ENCODE measurements around the gene ZNF337. TPM values are rescaled to one million over a fixed set of nuclear protein-coding genes. Genes with fewer than 3 reads are reported as not detected.
"Not testable (repeated sequence)": the region's sequence is repeated elsewhere in the genome, so short reads cannot be mapped to it uniquely, and the experiment has no call there.

The ZNF337 gene
- total RNA-seq, 2 donors from 2014 or later, result 7.3 to 9.1 TPM

DNA sequence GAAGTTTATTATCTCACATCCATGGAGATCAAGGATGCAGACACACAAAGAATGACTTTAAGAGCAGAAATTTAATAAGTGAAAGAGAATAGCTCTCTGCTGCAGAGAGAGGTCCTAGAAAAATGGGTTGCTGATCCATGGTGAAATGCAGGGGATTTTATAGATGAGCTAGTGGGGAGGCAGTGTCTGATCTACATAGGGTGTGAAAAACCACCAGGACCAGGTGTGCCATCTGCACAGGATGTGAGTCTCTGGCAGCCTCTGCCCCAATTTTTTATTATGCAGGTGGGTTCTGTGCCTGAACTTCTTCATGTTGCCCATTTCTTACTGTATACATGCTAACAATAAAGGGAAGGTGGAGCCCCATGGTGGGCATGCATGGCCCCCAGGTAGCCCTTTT lies 52.9 kb downstream of the ZNF337 start:
- intact Hi-C loops (cut with DNase I), result no loop called here
- ATAC-seq, result no peak

DNA sequence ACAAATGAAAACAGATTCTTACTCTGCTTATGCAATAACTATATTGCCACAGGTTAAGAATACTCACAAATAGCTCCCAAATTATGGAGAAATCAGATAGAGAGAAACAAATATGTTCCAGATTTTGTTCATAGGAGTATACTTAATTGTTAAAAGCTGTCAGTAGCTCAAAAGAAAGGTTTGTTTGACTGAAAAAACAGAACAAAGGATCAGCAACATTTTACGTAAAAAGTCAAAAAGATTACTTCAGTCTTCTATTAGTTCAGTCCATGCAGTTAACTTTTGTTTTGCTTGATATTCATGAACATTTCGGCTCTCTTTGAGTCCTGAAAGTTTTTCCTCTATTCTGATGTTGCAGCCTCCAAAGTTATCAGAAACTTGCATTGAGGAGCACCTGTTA lies 59.4 kb downstream of the ZNF337 start:
- no peak for DNase-seq
- ATAC-seq, result no peak
- intact Hi-C loops (cut with DNase I), result no loop called here

More for the DNA sequence above, 52.9 kb downstream of the ZNF337 start:
- DNase-seq, result no peak

DNA sequence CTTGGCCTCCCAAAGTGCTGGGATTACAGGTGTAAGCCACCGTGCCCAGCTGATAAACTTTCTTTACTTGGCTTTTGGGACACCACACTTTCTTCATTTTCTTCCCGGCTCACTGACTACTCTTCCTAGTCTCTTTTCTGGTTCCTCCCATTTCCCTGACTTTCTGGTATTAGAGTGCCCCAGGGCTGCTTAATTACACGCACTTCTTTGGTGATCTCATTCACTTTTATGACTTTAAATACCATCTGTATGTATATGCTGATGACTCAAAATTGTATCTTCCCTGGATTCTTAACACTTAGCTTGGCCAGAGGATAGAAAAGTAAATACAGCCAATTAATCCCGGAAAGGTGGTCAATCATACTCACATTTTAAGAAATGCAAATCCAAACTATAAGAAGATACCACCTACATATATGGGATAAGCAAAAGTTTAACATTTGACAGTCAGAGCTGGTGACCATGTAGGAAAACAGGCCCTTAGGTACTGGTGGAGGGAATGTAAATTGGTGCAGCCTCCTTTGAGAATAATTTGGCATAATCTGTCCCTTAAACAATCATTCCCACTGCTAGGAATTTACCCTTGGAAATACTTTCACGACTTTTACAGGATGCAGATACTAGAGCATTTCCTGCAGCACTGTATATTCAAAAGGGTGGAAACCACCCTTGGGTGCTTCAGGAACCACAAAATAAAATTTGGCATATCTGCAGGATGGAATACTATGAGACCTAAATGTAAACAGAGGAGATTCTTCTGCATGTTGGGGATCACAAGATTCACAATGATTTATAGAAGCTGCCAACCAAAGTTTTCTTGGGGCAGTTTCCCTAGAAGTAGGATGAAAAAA lies 63.5 kb downstream of the ZNF337 start:
- ATAC-seq (no peak), DNase-seq (no peak)
- intact Hi-C loops (cut with DNase I), result no loop called here

DNA sequence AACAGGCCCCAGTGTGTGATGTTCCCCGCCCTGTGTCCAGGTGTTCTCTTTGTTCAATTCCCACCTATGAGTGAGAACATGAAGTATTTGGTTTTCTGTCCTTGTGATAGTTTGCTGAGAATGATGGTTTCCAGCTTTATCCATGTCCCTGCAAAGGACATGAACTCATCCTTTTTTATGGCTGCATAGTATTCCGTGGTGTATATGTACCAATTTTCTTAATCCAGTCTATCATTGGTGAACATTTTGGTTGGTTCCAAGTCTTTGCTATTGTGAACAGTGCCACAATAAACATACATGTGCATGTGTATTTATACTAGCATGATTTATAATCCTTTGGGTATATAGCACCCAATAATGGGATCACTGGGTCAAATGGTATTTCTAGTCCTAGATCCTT lies 66.0 kb downstream of the ZNF337 start:
- ATAC-seq; intact Hi-C loops (cut with DNase I); DNase-seq: not testable (repeated sequence)

DNA sequence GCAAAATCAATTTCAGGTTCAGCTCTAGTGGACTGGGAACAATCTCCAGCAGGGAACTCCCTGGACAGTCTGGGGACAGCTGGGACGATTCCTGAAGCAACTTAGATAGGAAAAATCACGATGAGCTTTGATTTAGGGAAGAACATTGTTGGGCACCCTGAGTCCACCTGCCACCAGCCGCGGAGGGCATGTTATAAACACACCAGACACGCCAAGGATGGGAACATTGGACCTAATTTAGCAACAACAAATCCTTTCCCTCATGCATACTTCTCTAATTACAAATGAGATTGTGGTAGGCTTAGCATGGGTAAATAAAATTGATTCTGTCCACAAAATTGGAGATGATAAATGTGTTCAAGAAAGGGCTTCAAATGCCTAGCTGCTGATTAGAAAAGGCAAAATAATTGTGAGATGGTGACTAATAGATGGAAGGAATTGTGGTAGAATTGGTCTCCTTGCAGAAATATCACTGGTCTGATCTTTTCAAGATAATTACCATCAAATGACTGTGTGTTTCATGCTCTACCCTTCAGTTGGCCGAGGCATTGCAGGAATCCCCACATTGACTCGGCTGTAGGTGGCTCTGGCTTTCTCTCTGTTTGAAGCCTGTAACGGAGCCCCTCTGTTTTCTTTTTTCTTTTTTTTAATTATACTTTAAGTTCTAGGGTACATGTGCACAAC lies 66.7 kb downstream of the ZNF337 start:
- DNase-seq, result no peak
- no peak for ATAC-seq
- intact Hi-C loops (cut with DNase I), result loop anchor here in 1 of 2 donors (10.0 kb wide), 1 partner anchor 65 kb away; the partner anchor contains the start of gene ZNF337

DNA sequence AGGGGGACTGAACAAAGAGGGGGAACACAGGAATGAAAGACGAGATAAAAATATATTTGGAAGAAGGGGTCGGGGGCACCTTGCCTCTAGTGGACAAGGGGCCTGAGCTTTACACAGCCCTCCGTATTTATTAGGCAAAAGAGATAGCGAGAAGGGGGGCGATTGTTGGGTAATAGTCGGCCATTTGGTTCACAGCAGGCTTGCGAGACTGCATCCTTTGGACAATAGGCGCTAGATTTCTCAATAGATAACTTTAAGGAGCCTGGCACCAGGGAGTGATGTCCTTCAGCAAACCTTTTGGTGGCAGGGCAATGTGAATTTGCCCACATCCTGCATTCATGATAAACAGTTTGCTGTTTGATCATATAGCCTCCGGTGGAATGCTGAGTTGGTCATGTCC lies 69.9 kb downstream of the ZNF337 start:
- no peak for DNase-seq
- intact Hi-C loops (cut with DNase I), result loop anchor here in 1 of 2 donors (10.0 kb wide), 1 partner anchor 68 kb away; the partner anchor contains the start of gene ZNF337
- ATAC-seq, result no peak

DNA sequence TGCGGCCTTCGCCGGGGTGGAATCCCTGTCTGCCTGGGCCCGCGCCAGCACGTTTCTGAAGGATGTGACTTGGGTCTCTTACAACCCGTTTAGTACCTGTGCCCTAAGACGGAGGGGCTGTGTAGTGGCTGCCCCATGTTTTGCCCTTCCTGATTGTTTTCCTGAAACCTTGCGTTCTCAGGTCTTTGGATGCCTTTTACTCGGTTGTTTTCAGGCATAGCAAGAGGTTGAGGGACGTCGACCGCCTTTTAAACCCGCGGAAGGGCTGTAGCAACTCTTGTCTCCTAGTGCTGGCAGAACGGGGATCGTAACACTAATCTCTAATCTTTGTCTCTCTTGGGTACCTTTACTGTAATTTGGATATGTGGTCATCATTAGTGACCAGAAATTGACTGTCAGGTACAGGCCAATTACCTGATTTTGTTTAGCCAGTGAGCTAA lies 72.1 kb downstream of the ZNF337 start:
- intact Hi-C loops (cut with DNase I), result loop anchor here in 1 of 2 donors (10.0 kb wide), 1 partner anchor 70 kb away; the partner anchor contains the start of gene ZNF337
- ATAC-seq, result no peak
- no peak for DNase-seq

Other genes starting within 250 kb of the ZNF337 start
- gene NINL, start 111.3 kb downstream of the ZNF337 start, total RNA-seq, result 1 to 10 TPM; 3.8 to 5.1 TPM
- 1 to 10 TPM; 4.4 to 6.7 TPM for gene NANP, start 72.8 kb downstream of the ZNF337 start, total RNA-seq